ENCODE results near the gene GAS2L1.

GAS2L1 gene

GRCh38 chr22:29329581-29329980 lies 23.1 kb downstream of the GAS2L1 start:
- H3K27ac ChIP-seq, result peak overlapping the region; percentile 15
- CTCF ChIA-PET, result no interaction called here
- POLR2A ChIA-PET (ENCODE audit: low non-redundant PET), result no interaction called here
- TF ChIP-seq CTCF (conservative IDR thresholded peaks at IDR 0.05; ENCODE audit: low read depth), result no peak
- no peak for DNase-seq (ENCODE audit: low spot score)

GRCh38 chr22:29330291-29330690 lies 23.8 kb downstream of the GAS2L1 start:
- no peak for DNase-seq (ENCODE audit: low spot score)
- ChIA-PET CTCF (no interaction called here), POLR2A (ENCODE audit: low non-redundant PET) (no interaction called here)
- H3K27ac ChIP-seq, result peak overlapping the region; percentile 15
- TF ChIP-seq CTCF (conservative IDR thresholded peaks at IDR 0.05; ENCODE audit: low read depth), result no peak

GRCh38 chr22:29330753-29331152 lies 24.3 kb downstream of the GAS2L1 start:
- ChIA-PET POLR2A (ENCODE audit: low non-redundant PET) (no interaction called here), CTCF (no interaction called here)
- no peak for TF ChIP-seq CTCF (conservative IDR thresholded peaks at IDR 0.05; ENCODE audit: low read depth)
- H3K27ac ChIP-seq, result peak overlapping the region; percentile 15
- no peak for DNase-seq (ENCODE audit: low spot score)

- CTCF ChIA-PET, result no interaction called here
- no peak for DNase-seq (ENCODE audit: low spot score)
- POLR2A ChIA-PET (ENCODE audit: low non-redundant PET), result no interaction called here
- no peak for TF ChIP-seq CTCF (conservative IDR thresholded peaks at IDR 0.05; ENCODE audit: low read depth)
- H3K27ac ChIP-seq, result 0 out of 2 replicates have a peak overlapping the region, but pooled peaks have one; percentile 7
Measured at GRCh38 chr22:29331213-29331612, 24.8 kb downstream of the GAS2L1 start.

- no peak for TF ChIP-seq CTCF (conservative IDR thresholded peaks at IDR 0.05; ENCODE audit: low read depth)
- DNase-seq (ENCODE audit: low spot score), result no peak
- POLR2A ChIA-PET (ENCODE audit: low non-redundant PET), result no interaction called here
- H3K27ac ChIP-seq, result peak overlapping the region; percentile 7
- CTCF ChIA-PET, result interaction anchor here (0.5 kb wide), 1 partner anchor 96 kb away, joined by 5 read pairs; no protein-coding TSS in a partner anchor
Measured at GRCh38 chr22:29331658-29332300, 25.3 kb downstream of the GAS2L1 start.

- no peak for TF ChIP-seq CTCF (conservative IDR thresholded peaks at IDR 0.05; ENCODE audit: low read depth)
- CTCF ChIA-PET, result no interaction called here
- DNase-seq (ENCODE audit: low spot score), result no peak
- POLR2A ChIA-PET (ENCODE audit: low non-redundant PET), result no interaction called here
- peak overlapping the region; percentile 7 for H3K27ac ChIP-seq
Measured at GRCh38 chr22:29332886-29333496, 26.5 kb downstream of the GAS2L1 start.
